Measurements from ENCODE around the gene EPHX1. TPM values are rescaled to one million over a fixed set of nuclear protein-coding genes. Genes with fewer than 3 reads are reported as not detected.
"Not testable (repeated sequence)": the region's sequence is repeated elsewhere in the genome, so short reads cannot be mapped to it uniquely, and the experiment has no call there.

EPHX1 gene
- 10 to 100 TPM; 57.7 to 66.0 TPM for total RNA-seq

DNA sequence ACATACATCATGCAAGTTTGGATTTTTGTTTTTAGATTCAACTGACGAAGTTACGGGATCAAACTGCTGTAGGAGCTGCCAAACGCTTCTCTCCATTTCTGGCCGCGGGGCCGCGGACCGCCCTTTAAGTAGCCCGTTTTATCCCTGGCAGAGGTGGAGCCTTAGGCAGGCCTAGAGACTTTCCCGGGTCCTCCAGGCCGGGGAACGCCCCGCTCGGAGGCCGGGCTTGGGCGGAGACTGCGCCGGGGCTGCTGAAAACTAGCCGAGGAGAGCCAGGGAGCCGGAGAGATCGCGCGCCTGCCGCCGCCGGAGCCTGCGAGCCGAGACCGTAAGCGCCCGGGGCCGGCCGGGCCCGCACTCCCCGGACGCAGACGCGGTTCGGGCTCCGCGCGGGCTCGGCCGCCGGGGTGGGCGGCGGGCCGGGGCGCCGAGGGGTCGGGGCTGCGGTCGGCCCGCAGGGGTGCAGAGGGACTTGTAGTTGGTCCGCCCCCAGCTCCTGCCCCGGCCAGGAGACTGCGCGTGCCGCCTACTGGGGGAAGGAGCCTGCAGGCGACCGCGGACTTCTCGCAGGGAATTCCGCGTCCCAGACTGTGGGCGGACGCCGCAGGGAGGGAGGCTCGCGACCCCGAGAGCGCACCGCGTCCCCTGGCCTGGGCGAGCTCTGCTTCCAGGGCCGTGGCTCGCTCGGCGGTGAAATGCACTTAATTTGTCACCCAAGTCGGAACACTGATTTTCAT is at the start of gene EPHX1:
TSS of gene EPHX1 (plus strand) at position 283 of the 737 bp plus-strand sequence. CDS start 18,606 bp downstream, outside the sequence.
- Histone ChIP-seq H3K27ac (peak within 1 kb of the TSS; percentile 80 to 86), H3K27me3 (no peaks in the 10 kb centered on the region), H3K9me3 (no peaks in the 10 kb centered on the region), H3K4me1 (peaks cover 0 to 50% of the 10 kb centered on the region in 2 donors), H3K4me3 (peak within 1 kb of the TSS; percentile 74 to 76), H3K36me3 (no peaks in the 10 kb centered on the region)
- peak; percentile 89 for DNase-seq (ENCODE audit: low spot score)
- TF ChIP-seq, protein P1, sequence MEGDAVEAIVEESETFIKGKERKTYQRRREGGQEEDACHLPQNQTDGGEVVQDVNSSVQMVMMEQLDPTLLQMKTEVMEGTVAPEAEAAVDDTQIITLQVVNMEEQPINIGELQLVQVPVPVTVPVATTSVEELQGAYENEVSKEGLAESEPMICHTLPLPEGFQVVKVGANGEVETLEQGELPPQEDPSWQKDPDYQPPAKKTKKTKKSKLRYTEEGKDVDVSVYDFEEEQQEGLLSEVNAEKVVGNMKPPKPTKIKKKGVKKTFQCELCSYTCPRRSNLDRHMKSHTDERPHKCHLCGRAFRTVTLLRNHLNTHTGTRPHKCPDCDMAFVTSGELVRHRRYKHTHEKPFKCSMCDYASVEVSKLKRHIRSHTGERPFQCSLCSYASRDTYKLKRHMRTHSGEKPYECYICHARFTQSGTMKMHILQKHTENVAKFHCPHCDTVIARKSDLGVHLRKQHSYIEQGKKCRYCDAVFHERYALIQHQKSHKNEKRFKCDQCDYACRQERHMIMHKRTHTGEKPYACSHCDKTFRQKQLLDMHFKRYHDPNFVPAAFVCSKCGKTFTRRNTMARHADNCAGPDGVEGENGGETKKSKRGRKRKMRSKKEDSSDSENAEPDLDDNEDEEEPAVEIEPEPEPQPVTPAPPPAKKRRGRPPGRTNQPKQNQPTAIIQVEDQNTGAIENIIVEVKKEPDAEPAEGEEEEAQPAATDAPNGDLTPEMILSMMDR (IDR thresholded peaks at IDR 0.05): peak; percentile 27 to 47

DNA sequence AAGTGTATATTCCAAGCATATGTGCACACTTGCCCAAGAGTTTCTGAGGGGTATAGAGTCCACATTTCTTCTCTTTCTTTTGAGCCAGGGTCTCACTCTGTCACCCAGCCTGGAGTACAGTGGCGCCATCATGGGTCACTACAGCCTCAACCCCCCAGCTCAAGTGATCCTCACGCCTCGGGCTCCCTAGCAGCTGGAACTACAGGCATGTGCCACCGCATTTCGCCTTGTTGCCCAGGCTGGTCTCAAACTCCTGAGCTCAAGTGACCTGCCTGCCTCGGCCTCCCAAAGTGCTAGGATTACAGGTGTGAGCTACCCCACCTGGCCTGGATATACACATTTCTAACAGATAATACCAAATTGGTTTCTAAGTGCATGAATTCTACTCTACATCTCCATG is 49.4 kb upstream of the EPHX1 start:
- no peak overlapping the region for H3K27ac ChIP-seq
- no peak for DNase-seq (ENCODE audit: low spot score)
- peaks cover 0 to 49% of the 10 kb centered on the region in 2 donors for H3K4me1 ChIP-seq
- TF ChIP-seq, protein P1 (IDR thresholded peaks at IDR 0.05): no peak
- no peaks in the 10 kb centered on the region for H3K36me3 ChIP-seq
- H3K4me3 ChIP-seq: no peak overlapping the region
- H3K9me3 ChIP-seq: no peaks in the 10 kb centered on the region
- H3K27me3 ChIP-seq: no peaks in the 10 kb centered on the region

GRCh38 chr1:225761395-225761794 is 48.5 kb upstream of the EPHX1 start:
- H3K27me3 ChIP-seq; H3K9me3 ChIP-seq; H3K36me3 ChIP-seq; DNase-seq (ENCODE audit: low spot score); H3K27ac ChIP-seq; H3K4me3 ChIP-seq: not testable (repeated sequence)
- H3K4me1 ChIP-seq: peaks cover 0 to 47% of the 10 kb centered on the region in 2 donors

GRCh38 chr1:225762002-225762441 is 47.9 kb upstream of the EPHX1 start:
- DNase-seq (ENCODE audit: low spot score): no peak
- H3K4me3 ChIP-seq: no peak overlapping the region
- H3K27me3 ChIP-seq: no peaks in the 10 kb centered on the region
- peaks cover 0 to 53% of the 10 kb centered on the region in 2 donors for H3K4me1 ChIP-seq
- TF ChIP-seq, protein P1 (IDR thresholded peaks at IDR 0.05): no peak
- peak overlapping the region; percentile 56 to 72 for H3K27ac ChIP-seq
- no peaks in the 10 kb centered on the region for H3K36me3 ChIP-seq
- no peaks in the 10 kb centered on the region for H3K9me3 ChIP-seq

DNA sequence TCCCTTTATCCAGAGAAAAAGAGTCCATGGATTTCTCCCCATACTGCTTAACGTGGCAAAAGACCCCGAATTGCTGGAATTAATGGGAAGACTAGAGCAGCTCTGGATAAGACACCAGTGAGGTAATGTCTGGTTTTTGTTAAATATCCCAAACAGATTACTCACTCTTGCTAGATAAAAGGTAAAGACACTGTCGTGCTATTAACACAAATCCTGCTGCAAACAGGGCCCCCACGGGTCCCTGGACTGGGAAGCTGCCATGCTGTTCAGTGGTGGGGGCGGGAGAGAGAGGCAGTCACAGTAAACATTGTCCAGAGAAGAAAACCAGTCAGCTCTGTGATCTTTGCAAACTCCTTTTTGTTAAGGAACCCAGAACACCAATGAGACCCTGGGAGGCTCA is 47.5 kb upstream of the EPHX1 start:
- peaks cover 0 to 57% of the 10 kb centered on the region in 2 donors for H3K4me1 ChIP-seq
- no peaks in the 10 kb centered on the region for H3K27me3 ChIP-seq
- DNase-seq (ENCODE audit: low spot score): no peak
- TF ChIP-seq, protein P1 (IDR thresholded peaks at IDR 0.05): no peak
- no peaks in the 10 kb centered on the region for H3K9me3 ChIP-seq
- H3K4me3 ChIP-seq: no peak overlapping the region
- no peaks in the 10 kb centered on the region for H3K36me3 ChIP-seq
- H3K27ac ChIP-seq: peak overlapping the region; percentile 56 to 72

GRCh38 chr1:225763716-225764548 is 46.0 kb upstream of the EPHX1 start:
- no peak for DNase-seq (ENCODE audit: low spot score)
- no peak overlapping the region for H3K4me3 ChIP-seq
- peaks cover 5 to 61% of the 10 kb centered on the region in 2 donors for H3K4me1 ChIP-seq
- TF ChIP-seq, protein P1 (IDR thresholded peaks at IDR 0.05): no peak
- H3K27me3 ChIP-seq: no peaks in the 10 kb centered on the region
- H3K27ac ChIP-seq: peak overlapping the region; percentile 56 to 72
- no peaks in the 10 kb centered on the region for H3K9me3 ChIP-seq
- H3K36me3 ChIP-seq: no peaks in the 10 kb centered on the region
